Calu3 (cell line): ENCODE data around the gene GRIK1. TPM values are rescaled to one million over a fixed set of nuclear protein-coding genes. Genes with fewer than 3 reads are reported as not detected.

Experiments
- BruUV-seq: library from RNA; stranded (reverse); fragments of 400-500 nt; replicated peaks from 2 replicates; lab custom pipeline; 2021; lab: Mats Ljungman, UMichigan
- CTCF ChIA-PET: fragments of 300-600 bp; sonication (Branson Sonifier 250); formaldehyde crosslinking; loops from one replicate; lab custom pipeline; 2022; ENCODE audit warnings: antibody characterized with exemption; lab: Charles Lee
- DNase-seq: peaks from one replicate; pipeline ENCODE4 v3.0.0; 2022
- H3K27ac Mint-ChIP-seq: one replicate; pipeline ENCODE4 v1.8.0; 2022; ENCODE audit warnings: mixed read lengths; ENCODE audit not compliant: unreplicated experiment
- H3K27me3 Mint-ChIP-seq: one replicate; pipeline ENCODE4 v1.8.0; 2022; ENCODE audit warnings: mixed read lengths; ENCODE audit not compliant: unreplicated experiment
- H3K36me3 Mint-ChIP-seq: one replicate; pipeline ENCODE4 v1.8.0; 2022; ENCODE audit warnings: mild to moderate bottlenecking, moderate library complexity, mixed read lengths; ENCODE audit not compliant: insufficient read depth, unreplicated experiment
- H3K4me1 Mint-ChIP-seq: one replicate; pipeline ENCODE4 v1.8.0; 2022; ENCODE audit warnings: mild to moderate bottlenecking, low read depth, mixed read lengths; ENCODE audit not compliant: unreplicated experiment
- H3K4me3 Mint-ChIP-seq: one replicate; pipeline ENCODE4 v1.8.0; 2022; ENCODE audit warnings: mild to moderate bottlenecking, low read depth, moderate library complexity, mixed read lengths; ENCODE audit not compliant: unreplicated experiment
- H3K9me3 Mint-ChIP-seq: one replicate; pipeline ENCODE4 v1.8.0; 2022; ENCODE audit warnings: low read depth, mixed read lengths; ENCODE audit not compliant: unreplicated experiment
- CTCF ChIP-seq: fragments of 200-600 bp; IDR thresholded peaks from one replicate; pipeline ENCODE4 v1.8.0; 2022; ENCODE audit warnings: antibody characterized with exemption; ENCODE audit not compliant: unreplicated experiment
- intact Hi-C: fragments of 100-400 bp; cut with micrococcal nuclease; formaldehyde crosslinking; loops from one replicate; pipeline ENCODE4 v1.10.0; 2022; ENCODE audit not compliant: unreplicated experiment
- total RNA-seq: library from RNA; stranded (reverse); gene quantifications from 2 replicates; pipeline ENCODE4 v1.2.3, GENCODE V29; 2022

GRIK1 gene
- total RNA-seq, 1 experiment from 2014 or later: not detected

- H3K4me1 Mint-ChIP-seq: peaks cover 9% of the 10 kb centered on the region
- CTCF ChIA-PET: no interaction called here
- no peak for DNase-seq
- H3K4me3 Mint-ChIP-seq: no peak overlapping the region
- intact Hi-C loops: no loop called here
- TF ChIP-seq CTCF: no peak
- no peaks in the 10 kb centered on the region for H3K27me3 Mint-ChIP-seq
- H3K27ac Mint-ChIP-seq: no peak overlapping the region
- no TSS peak for BruUV-seq
- H3K9me3 Mint-ChIP-seq: no peaks in the 10 kb centered on the region
- H3K36me3 Mint-ChIP-seq: no peaks in the 10 kb centered on the region
Observed at GRCh38 chr21:29580732-29581285, 359.0 kb downstream of the GRIK1 start.

- Mint-ChIP-seq H3K4me1 (no peaks in the 10 kb centered on the region), H3K27me3 (no peaks in the 10 kb centered on the region), H3K4me3 (no peak overlapping the region), H3K9me3 (no peaks in the 10 kb centered on the region), H3K27ac (no peak overlapping the region), H3K36me3 (no peaks in the 10 kb centered on the region)
- no TSS peak for BruUV-seq
- intact Hi-C loops: no loop called here
- DNase-seq: no peak
- CTCF ChIA-PET: no interaction called here
- TF ChIP-seq CTCF: no peak
Observed at GRCh38 chr21:29578306-29578705, 361.5 kb downstream of the GRIK1 start.

GRCh38 chr21:29571949-29572348 lies 367.8 kb downstream of the GRIK1 start:
- no peak for DNase-seq
- no peak overlapping the region for H3K4me3 Mint-ChIP-seq
- no peak for TF ChIP-seq CTCF
- H3K36me3 Mint-ChIP-seq: no peaks in the 10 kb centered on the region
- intact Hi-C loops: no loop called here
- no TSS peak for BruUV-seq
- no peak overlapping the region for H3K27ac Mint-ChIP-seq
- H3K4me1 Mint-ChIP-seq: no peaks in the 10 kb centered on the region
- H3K27me3 Mint-ChIP-seq: no peaks in the 10 kb centered on the region
- H3K9me3 Mint-ChIP-seq: no peaks in the 10 kb centered on the region
- CTCF ChIA-PET: no interaction called here

DNA sequence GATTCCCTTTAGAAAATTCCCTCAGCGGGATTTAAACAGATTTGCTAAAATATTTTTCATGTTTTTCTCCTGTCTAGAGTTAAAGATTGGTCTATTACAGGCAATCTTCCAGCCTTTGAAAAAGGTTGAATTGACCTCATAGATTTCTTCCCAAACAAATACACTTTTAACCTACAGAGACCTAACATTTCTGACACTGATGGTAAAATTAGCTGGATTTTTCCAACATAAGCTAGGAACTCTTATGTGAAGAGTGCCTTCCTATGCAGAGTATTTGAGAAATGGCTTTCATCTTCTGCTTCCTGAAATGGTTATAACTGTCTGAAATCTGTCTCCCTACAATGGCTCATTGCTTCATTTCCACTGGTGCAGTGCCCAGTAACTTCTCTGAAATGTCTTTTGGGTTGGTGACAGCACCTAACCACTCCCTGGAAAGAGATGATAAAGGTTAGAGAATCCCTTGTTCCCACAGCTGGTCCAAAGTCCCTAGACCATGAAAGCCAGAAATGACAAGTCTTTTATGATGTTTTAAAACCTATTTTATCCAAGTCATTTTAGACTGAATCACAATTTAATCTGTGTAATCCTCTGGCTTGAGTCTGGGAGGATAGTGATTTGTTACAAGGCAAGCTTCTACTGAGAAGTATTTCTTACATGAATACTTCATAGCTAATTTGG lies 371.6 kb downstream of the GRIK1 start:
- no peaks in the 10 kb centered on the region for H3K9me3 Mint-ChIP-seq
- CTCF ChIA-PET: no interaction called here
- intact Hi-C loops: no loop called here
- no peak for DNase-seq
- no peaks in the 10 kb centered on the region for H3K36me3 Mint-ChIP-seq
- no peak overlapping the region for H3K4me3 Mint-ChIP-seq
- H3K27me3 Mint-ChIP-seq: no peaks in the 10 kb centered on the region
- no TSS peak for BruUV-seq
- TF ChIP-seq CTCF: no peak
- no peaks in the 10 kb centered on the region for H3K4me1 Mint-ChIP-seq
- no peak overlapping the region for H3K27ac Mint-ChIP-seq
